HepG2 (cell line): ENCODE data around the gene EPN2. TPM values are rescaled to one million over a fixed set of nuclear protein-coding genes. Genes with fewer than 3 reads are reported as not detected.

Source experiments
- ATF1 ChIP-seq: IDR thresholded peaks from 2 replicates; pipeline ENCODE4 v1.6.1; 2016; ENCODE audit warnings: mild to moderate bottlenecking, control low read depth
- CC2D1A ChIP-seq: sonication (generic); formaldehyde crosslinking; IDR thresholded peaks from 2 replicates; pipeline ENCODE4 v1.8.1; 2023; ENCODE audit warnings: mild to moderate bottlenecking, missing genetic modification reagents
- DNMT3B ChIP-seq: conservative IDR thresholded peaks from 2 replicates; pipeline ENCODE4 v1.6.1; 2016; ENCODE audit warnings: missing biosample characterization, control low read depth
- FUBP1 ChIP-seq: sonication (generic); formaldehyde crosslinking; IDR thresholded peaks from 2 replicates; pipeline ENCODE4 v1.5.1; 2020; ENCODE audit warnings: missing genetic modification reagents, mild to moderate bottlenecking, borderline replicate concordance
- HNRNPK ChIP-seq: fragments of 200-400 bp; formaldehyde crosslinking; IDR thresholded peaks from 2 replicates; pipeline ENCODE4 v1.6.1; 2018; ENCODE audit warnings: low read length, low read depth, moderate library complexity, mild to moderate bottlenecking; ENCODE audit not compliant: poor library complexity, severe bottlenecking
- HNRNPUL1 ChIP-seq: fragments of 200-400 bp; formaldehyde crosslinking; IDR thresholded peaks from 2 replicates; pipeline ENCODE4 v1.6.1; 2017; ENCODE audit warnings: low read depth, mild to moderate bottlenecking, low read length, moderate library complexity
- IRX3 ChIP-seq: sonication (generic); formaldehyde crosslinking; IDR thresholded peaks from 2 replicates; pipeline ENCODE4 v1.8.1; 2023; ENCODE audit warnings: mild to moderate bottlenecking, low read depth, missing genetic modification reagents, borderline replicate concordance
- ISL2 ChIP-seq: sonication (generic); formaldehyde crosslinking; IDR thresholded peaks from 2 replicates; pipeline ENCODE4 v1.5.0; 2020; ENCODE audit warnings: missing genetic modification reagents
- ISX ChIP-seq: sonication (generic); formaldehyde crosslinking; conservative IDR thresholded peaks from 2 replicates; pipeline ENCODE4 v1.5.0; 2020; ENCODE audit warnings: missing genetic modification reagents
- KDM6A ChIP-seq: IDR thresholded peaks from 2 replicates; pipeline ENCODE4 v1.6.1; 2016; ENCODE audit warnings: low read depth
- MAZ ChIP-seq, 2 experiments: sonication (generic) in 1 of 2; formaldehyde crosslinking in 1 of 2; IDR thresholded peaks; 2 replicates each; pipeline versions ENCODE4 v1.5.0 to v1.6.1; 2012 to 2020; ENCODE audit warnings: low read depth in 2 of 2, mild to moderate bottlenecking in 2 of 2, borderline replicate concordance in 1 of 2, improper control_type of control experiment in 1 of 2, low read length in 1 of 2, missing genetic modification reagents in 1 of 2, moderate library complexity in 1 of 2
- MLXIP ChIP-seq: sonication (generic); formaldehyde crosslinking; IDR thresholded peaks from 2 replicates; pipeline ENCODE4 v1.9.0; 2021; ENCODE audit warnings: missing genetic modification reagents, borderline replicate concordance
- PHF8 ChIP-seq: sonication (generic); formaldehyde crosslinking; IDR thresholded peaks from 2 replicates; pipeline ENCODE4 v1.5.0; 2020; ENCODE audit warnings: missing genetic modification reagents
- POLR2AphosphoS2 ChIP-seq: IDR thresholded peaks from 2 replicates; pipeline ENCODE4 v1.6.1; 2011; ENCODE audit warnings: low read depth, low read length, improper control_type of control experiment
- RBAK ChIP-seq: sonication (generic); formaldehyde crosslinking; IDR thresholded peaks from 2 replicates; pipeline ENCODE4 v1.5.1; 2020; ENCODE audit warnings: mild to moderate bottlenecking, missing genetic modification reagents
- RFX3 ChIP-seq: IDR thresholded peaks from 2 replicates; pipeline ENCODE4 v1.6.1; 2016; ENCODE audit warnings: missing biosample characterization, missing genetic modification reagents
- RXRA ChIP-seq: sonication (generic); formaldehyde crosslinking; IDR thresholded peaks from 2 replicates; pipeline ENCODE4 v1.5.1; 2020; ENCODE audit warnings: missing genetic modification reagents
- SP1 ChIP-seq, 2 experiments: fragments of 450-650 bp in 1 of 2; sonication (generic) in 1 of 2; formaldehyde crosslinking in 1 of 2; IDR thresholded peaks; 2 replicates each; pipeline versions ENCODE4 v1.4.0 to v1.6.1; 2016 to 2020; ENCODE audit warnings: missing genetic modification reagents in 1 of 2
- SRSF9 ChIP-seq: fragments of 200-400 bp; formaldehyde crosslinking; IDR thresholded peaks from 2 replicates; pipeline ENCODE4 v1.6.1; 2018; ENCODE audit warnings: borderline replicate concordance, mild to moderate bottlenecking, low read depth, low read length; ENCODE audit not compliant: insufficient read depth, poor library complexity, severe bottlenecking
- ZC3H4 ChIP-seq: sonication (generic); formaldehyde crosslinking; IDR thresholded peaks from 2 replicates; pipeline ENCODE4 v1.4.0; 2020; ENCODE audit warnings: missing genetic modification reagents, borderline replicate concordance
- ZFP1 ChIP-seq: IDR thresholded peaks from 2 replicates; pipeline ENCODE4 v1.6.1; 2016
- ZNF33A ChIP-seq: sonication (generic); formaldehyde crosslinking; IDR thresholded peaks from 2 replicates; pipeline ENCODE4 v1.5.1; 2020; ENCODE audit warnings: missing genetic modification reagents, mild to moderate bottlenecking, moderate library complexity, borderline replicate concordance
- ZNF776 ChIP-seq: sonication (generic); formaldehyde crosslinking; IDR thresholded peaks from 2 replicates; pipeline ENCODE4 v1.4.0; 2020; ENCODE audit warnings: mild to moderate bottlenecking, missing genetic modification reagents
- polyA plus RNA-seq, 8 experiments: library from polyadenylated mRNA; depleted of rRNA in 3 of 8; stranded (reverse) in 7 of 8; unstranded in 1 of 8; fragments of >200 nt; fragmentation: Illumina TruSeq in 4 of 8; extraction: Trizol in 4 of 8; gene quantifications; 2 replicates each; pipeline versions ENCODE4 v1.2.1 to v1.2.3, GENCODE V29; 2011 to 2016; ENCODE audit warnings: low read depth in 4 of 8, missing spikeins in 1 of 8, mixed read lengths in 1 of 8; ENCODE audit not compliant: insufficient read depth in 1 of 8
- total RNA-seq, 5 experiments: library from RNA; depleted of rRNA; stranded (reverse); fragments of >200 nt; fragmentation: Illumina TruSeq; extraction: Trizol; gene quantifications; 2 replicates each; pipeline ENCODE4 v1.2.3, GENCODE V29; 2016; ENCODE audit warnings: low read depth in 1 of 5
- TF ChIP-seq, protein P1 (sequence below): sonication (generic); formaldehyde crosslinking; IDR thresholded peaks from 2 replicates; pipeline ENCODE4 v1.8.1; 2022; ENCODE audit warnings: mild to moderate bottlenecking, missing genetic modification reagents

EPN2 gene
- total and polyA plus RNA-seq, 2 of the 13 experiments (the other 11 are each of a cell fraction or from before 2014, with no cell fraction given), result 7.8 to 19.2 TPM

DNA sequence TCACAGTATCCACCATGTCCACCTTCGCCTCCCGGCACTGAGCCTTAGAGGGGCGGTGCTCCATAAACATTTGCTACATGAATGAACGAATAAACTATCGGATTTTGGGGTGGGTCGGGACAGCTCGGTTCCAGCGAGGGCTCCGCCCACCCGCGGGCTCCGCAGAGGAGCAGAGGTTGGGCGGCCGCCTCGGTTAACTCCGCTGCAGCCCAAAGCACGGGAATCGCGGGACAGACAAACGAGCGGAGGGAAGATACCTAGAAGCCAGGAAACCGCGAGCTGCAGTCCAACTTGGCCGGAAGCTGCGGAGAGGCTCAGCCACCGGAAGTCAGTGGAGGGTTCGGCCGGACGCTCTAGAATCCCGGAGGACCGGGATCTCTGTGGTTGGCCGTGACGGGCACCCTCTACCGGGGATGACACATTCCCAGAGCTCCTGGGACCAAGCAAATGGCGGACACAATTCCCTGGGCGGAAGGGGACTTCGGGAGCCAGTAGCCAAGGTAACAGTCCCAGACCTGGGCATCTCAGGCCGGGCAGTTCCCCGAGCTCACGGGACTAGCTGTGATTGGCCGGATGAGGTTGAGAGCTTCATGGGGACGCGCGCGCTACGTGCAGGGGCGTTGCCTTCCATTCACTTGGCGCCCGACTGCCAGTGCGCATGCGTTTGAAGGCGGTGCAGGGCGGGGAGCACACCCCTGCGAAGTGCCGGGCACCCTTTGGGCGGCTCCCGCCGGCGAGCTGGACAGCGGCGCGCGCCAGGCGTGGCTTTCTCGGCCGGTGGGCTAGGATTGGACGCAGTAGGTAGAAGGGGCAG is 140.6 kb downstream of the EPN2 start (continued):
- TF ChIP-seq FUBP1 (CRISPR knock-in tag) (no peak), POLR2AphosphoS2 (no peak), ZNF33A (no peak), DNMT3B (CRISPR knock-in tag) (no peak), ISX (0 out of 2 replicates have a peak, but pooled peaks have one; percentile 35), MLXIP (CRISPR knock-in tag) (no peak), RFX3 (peak; percentile 59; the same call in 1 of the 2 replicates), ISL2 (CRISPR knock-in tag) (peak; percentile 71; the same call in 1 of the 2 replicates), MAZ (IDR thresholded peaks at IDR 0.05; ENCODE audit: borderline replicate concordance, low read depth, low read length) (no peak), MAZ (CRISPR knock-in tag; IDR thresholded peaks at IDR 0.05; ENCODE audit: low read depth) (peak; percentile 21; the same call in 1 of the 2 replicates), SRSF9 (no peak), RXRA (CRISPR knock-in tag) (peak; percentile 59), ATF1 (CRISPR knock-in tag) (no peak; the same call in 1 of the 2 replicates), KDM6A (no peak), IRX3 (CRISPR knock-in tag) (no peak), HNRNPUL1 (no peak), HNRNPK (no peak), ZFP1 (no peak; the same call in 1 of the 2 replicates), ZNF776 (CRISPR knock-in tag) (no peak), ZC3H4 (CRISPR knock-in tag) (no peak), SP1 (IDR thresholded peaks at IDR 0.05) (no peak; the same call in 1 of the 2 replicates), SP1 (CRISPR knock-in tag; IDR thresholded peaks at IDR 0.05) (no peak; the same call in 1 of the 2 replicates), PHF8 (CRISPR knock-in tag) (peak; percentile 85), CC2D1A (CRISPR knock-in tag) (no peak), RBAK (CRISPR knock-in tag) (no peak)
- TF ChIP-seq, protein P1, sequence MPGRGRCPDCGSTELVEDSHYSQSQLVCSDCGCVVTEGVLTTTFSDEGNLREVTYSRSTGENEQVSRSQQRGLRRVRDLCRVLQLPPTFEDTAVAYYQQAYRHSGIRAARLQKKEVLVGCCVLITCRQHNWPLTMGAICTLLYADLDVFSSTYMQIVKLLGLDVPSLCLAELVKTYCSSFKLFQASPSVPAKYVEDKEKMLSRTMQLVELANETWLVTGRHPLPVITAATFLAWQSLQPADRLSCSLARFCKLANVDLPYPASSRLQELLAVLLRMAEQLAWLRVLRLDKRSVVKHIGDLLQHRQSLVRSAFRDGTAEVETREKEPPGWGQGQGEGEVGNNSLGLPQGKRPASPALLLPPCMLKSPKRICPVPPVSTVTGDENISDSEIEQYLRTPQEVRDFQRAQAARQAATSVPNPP (CRISPR knock-in tag), result no peak
